ENCODE results near the gene OLIG3.

The OLIG3 gene

DNA sequence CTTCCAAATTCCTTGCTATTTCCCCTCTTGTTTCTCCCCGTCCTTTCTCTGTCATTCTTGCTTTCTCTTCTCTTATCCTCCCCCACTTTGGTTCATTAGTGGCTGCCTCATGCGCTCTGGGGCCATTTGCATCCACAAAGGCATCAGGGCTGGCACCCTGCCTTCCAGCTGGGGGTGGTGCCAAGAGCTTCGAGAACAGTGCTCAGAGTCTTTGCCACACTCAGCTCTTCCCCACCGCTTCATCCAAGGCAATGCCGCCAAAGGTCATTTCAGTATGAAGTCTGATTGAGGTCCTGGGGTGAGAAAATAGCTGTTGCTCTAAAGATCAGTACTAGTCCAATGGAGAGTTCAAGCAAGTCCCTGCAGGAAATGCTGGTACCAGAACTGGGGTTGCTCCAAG, 22.7 kb downstream of the OLIG3 start:
- no peak for DNase-seq (ENCODE audit: low spot score)

DNA sequence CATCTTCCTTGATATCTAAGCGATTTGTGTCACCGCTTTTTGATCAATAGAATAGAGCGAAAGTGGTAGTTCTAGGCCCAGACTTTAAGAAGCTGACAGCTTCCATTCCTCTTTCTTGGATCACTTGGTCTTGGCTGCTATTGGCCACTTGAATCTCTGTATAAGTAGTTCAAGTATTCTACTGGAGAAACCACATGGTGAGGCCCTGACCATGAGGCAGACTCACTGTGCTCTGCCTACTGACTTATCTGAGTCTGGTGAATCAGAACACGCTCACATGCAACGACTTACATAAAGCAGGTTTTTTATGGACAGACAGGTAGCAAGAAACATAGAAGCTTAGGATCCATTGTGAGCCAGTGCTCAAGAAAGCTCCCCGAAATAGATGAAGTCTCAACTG, 27.0 kb downstream of the OLIG3 start:
- DNase-seq (ENCODE audit: low spot score): no peak

DNA sequence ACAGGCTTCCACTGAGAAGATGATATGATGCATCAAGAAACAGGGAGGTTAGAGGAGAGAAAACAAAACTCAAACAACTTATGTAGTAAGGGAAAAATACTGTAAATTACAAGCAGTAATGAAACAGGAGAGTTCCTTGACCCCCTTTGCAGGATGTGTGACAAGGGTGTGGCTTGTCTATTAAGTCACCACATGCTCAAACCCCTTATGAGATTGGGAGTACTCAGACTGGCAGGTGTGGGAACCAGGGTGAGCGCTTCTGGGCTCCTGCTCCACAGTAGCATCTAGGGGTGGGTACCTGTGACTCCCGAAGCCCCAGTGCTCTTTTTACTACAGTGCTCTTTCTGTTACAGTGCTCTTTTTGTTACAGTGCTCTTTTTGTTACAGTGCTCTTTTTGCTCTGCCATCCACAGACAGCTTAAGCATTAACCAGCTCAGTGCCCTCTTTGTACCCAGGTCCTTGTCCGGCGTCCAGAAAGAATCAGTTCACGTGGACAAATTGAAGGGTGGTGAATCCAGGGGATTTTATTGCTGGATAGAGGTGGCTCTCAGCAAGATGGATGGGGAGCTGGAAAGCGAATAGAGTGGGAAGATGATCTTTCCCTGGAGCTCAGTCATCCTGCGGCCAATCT, 28.7 kb downstream of the OLIG3 start:
- DNase-seq (ENCODE audit: low spot score): no peak

DNA sequence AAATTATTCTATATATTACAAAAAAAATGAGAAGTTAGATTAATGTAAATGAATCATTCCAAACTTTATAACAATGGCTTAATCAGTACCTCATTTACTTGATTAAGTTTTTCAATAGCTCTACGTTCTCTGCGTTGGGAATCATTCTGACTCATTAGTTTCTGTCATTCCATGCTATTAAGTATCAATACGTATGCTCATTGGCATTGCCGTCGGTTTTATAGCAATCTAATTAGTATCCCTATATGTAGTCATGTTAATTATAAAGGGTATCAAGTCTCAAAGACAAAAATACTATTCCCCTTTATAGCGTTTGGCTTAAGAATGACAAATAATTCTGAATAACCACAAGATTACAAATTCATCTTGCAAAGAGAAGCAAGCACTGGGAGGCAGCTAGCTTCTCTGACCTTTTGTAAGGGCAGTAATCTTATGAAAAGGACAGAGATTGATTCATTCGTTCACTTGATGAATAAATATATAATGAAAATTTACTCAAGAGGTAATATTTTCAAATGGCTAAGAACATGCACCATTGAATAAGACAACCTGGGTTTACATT, 41.8 kb downstream of the OLIG3 start:
- no peak for DNase-seq (ENCODE audit: low spot score)

DNA sequence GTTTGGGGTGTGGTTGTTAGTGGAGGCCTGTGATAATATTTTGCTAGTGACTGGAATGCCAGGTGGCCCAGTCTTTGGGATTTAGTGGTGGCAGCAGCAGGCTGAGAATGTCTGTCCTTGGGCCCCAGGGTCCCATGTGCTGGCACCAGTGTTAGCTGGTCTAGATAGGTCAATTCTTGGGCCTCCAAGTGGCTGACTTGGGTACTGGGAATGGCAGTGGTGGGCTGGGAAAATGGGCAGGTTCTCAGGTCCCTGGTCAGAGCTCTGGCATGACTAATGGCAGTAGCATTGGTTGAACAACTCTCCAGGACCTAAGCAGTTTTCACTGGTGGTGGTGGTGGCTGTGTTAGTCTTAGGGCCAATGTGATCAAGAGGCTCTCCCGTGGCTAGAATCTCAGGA, 50.3 kb downstream of the OLIG3 start:
- no peak for DNase-seq (ENCODE audit: low spot score)
